Measurements from ENCODE around the gene PROZ.

PROZ gene

GRCh38 chr13:113176822-113177221 is 18.4 kb downstream of the PROZ start:
- TF ChIP-seq, protein P1, sequence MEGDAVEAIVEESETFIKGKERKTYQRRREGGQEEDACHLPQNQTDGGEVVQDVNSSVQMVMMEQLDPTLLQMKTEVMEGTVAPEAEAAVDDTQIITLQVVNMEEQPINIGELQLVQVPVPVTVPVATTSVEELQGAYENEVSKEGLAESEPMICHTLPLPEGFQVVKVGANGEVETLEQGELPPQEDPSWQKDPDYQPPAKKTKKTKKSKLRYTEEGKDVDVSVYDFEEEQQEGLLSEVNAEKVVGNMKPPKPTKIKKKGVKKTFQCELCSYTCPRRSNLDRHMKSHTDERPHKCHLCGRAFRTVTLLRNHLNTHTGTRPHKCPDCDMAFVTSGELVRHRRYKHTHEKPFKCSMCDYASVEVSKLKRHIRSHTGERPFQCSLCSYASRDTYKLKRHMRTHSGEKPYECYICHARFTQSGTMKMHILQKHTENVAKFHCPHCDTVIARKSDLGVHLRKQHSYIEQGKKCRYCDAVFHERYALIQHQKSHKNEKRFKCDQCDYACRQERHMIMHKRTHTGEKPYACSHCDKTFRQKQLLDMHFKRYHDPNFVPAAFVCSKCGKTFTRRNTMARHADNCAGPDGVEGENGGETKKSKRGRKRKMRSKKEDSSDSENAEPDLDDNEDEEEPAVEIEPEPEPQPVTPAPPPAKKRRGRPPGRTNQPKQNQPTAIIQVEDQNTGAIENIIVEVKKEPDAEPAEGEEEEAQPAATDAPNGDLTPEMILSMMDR (IDR thresholded peaks at IDR 0.05; ENCODE audit: low read depth, low read length) = no peak
- DNase-seq (ENCODE audit: low read depth, low spot score) = no peak
- in situ Hi-C loops (cut with HindIII; ENCODE audit: low sequenced_read_pairs) = no loop called here
- no peak overlapping the region for H3K4me3 ChIP-seq (ENCODE audit: low read depth, low read length)

- peak; percentile 91 for DNase-seq (ENCODE audit: low read depth, low spot score)
- in situ Hi-C loops (cut with HindIII; ENCODE audit: low sequenced_read_pairs) = no loop called here
- no peak overlapping the region for H3K4me3 ChIP-seq (ENCODE audit: low read depth, low read length)
- TF ChIP-seq, protein P1 (IDR thresholded peaks at IDR 0.05; ENCODE audit: low read depth, low read length) = no peak
Measured at GRCh38 chr13:113178070-113178895, 19.8 kb downstream of the PROZ start.

DNA sequence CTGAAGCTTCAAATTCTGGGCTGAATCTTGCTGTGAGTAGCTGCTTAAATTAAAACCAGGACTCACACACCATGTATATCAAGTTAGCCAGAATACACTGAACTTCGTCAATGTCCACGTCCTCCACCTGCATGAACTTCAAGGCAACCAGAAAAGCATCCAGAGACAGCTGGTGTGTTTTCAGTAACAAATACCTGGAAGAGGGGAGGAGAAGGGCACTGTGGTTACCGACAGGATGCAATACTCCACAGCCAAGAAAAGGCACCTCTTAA is 20.4 kb downstream of the PROZ start:
- no peak for DNase-seq (ENCODE audit: low read depth, low spot score)
- TF ChIP-seq, protein P1 (IDR thresholded peaks at IDR 0.05; ENCODE audit: low read depth, low read length) = no peak
- no peak overlapping the region for H3K4me3 ChIP-seq (ENCODE audit: low read depth, low read length)
- in situ Hi-C loops (cut with HindIII; ENCODE audit: low sequenced_read_pairs) = no loop called here

GRCh38 chr13:113179374-113180230 is 21.2 kb downstream of the PROZ start:
- TF ChIP-seq, protein P1 (IDR thresholded peaks at IDR 0.05; ENCODE audit: low read depth, low read length) = no peak
- in situ Hi-C loops (cut with HindIII; ENCODE audit: low sequenced_read_pairs) = no loop called here
- no peak overlapping the region for H3K4me3 ChIP-seq (ENCODE audit: low read depth, low read length)
- DNase-seq (ENCODE audit: low read depth, low spot score) = peak; percentile 85

DNA sequence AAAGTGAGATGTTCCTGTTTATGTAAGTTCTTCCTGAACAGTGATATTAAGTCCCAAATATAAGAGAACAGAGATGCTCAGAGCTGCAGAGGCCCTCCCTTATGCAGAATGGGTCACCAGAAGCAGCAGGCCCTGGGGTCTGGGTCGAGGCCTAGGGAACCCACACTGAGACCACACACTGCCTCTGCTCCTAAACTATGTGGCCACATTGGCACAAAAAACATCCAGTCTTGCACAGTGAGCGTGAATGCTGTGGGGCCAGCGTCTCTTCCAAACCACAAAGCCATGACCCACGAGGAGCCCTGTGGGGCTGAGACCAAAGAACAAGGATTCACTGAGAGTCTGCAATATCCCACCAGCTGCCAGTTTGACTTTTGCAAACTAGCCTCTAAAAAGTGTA is 23.6 kb downstream of the PROZ start:
- in situ Hi-C loops (cut with HindIII; ENCODE audit: low sequenced_read_pairs) = no loop called here

GRCh38 chr13:113183450-113184129 is 25.1 kb downstream of the PROZ start:
- in situ Hi-C loops (cut with HindIII; ENCODE audit: low sequenced_read_pairs) = no loop called here
- TF ChIP-seq, protein P1 (IDR thresholded peaks at IDR 0.05; ENCODE audit: low read depth, low read length) = no peak
- peak; percentile 26 for DNase-seq (ENCODE audit: low read depth, low spot score)
- no peak overlapping the region for H3K4me3 ChIP-seq (ENCODE audit: low read depth, low read length)

More for the DNA sequence above, 23.6 kb downstream of the PROZ start:
- TF ChIP-seq, protein P1 (IDR thresholded peaks at IDR 0.05; ENCODE audit: low read depth, low read length) = no peak
- no peak overlapping the region for H3K4me3 ChIP-seq (ENCODE audit: low read depth, low read length)
- DNase-seq (ENCODE audit: low read depth, low spot score) = peak; percentile 86

Data from astrocyte of the spinal cord (primary cell).